Mesenchymal stem cell (in vitro differentiated cells and primary cell): ENCODE data around the gene C2.

Experiments used
- DNase-seq: peaks from one replicate; pipeline ENCODE4 v3.0.0-alpha.2; 2013
- H2AFZ ChIP-seq: one replicate; pipeline ENCODE4 v1.6.1; 2013; ENCODE audit warnings: low read depth, mild to moderate bottlenecking, control low read depth, inconsistent platforms, low read length, moderate library complexity
- H2AK5ac ChIP-seq: 2 replicates; pipeline ENCODE4 v1.6.1; 2013; ENCODE audit warnings: low read length, moderate library complexity, mild to moderate bottlenecking, inconsistent platforms; ENCODE audit not compliant: severe bottlenecking
- H2BK120ac ChIP-seq: one replicate; pipeline ENCODE4 v1.6.1; 2013; ENCODE audit warnings: low read depth, mild to moderate bottlenecking, inconsistent platforms, low read length, moderate library complexity
- H2BK12ac ChIP-seq, 2 experiments: one replicate each; pipeline ENCODE4 v1.6.1; 2013; ENCODE audit warnings: inconsistent platforms in 2 of 2, low read length in 2 of 2, mild to moderate bottlenecking in 2 of 2, moderate library complexity in 2 of 2, control low read depth in 1 of 2
- H2BK15ac ChIP-seq: one replicate; pipeline ENCODE4 v1.6.1; 2013; ENCODE audit warnings: mild to moderate bottlenecking, low read depth, inconsistent platforms; ENCODE audit not compliant: poor library complexity, severe bottlenecking
- H2BK5ac ChIP-seq: 2 replicates; pipeline ENCODE4 v1.6.1; 2013; ENCODE audit warnings: low read depth, mild to moderate bottlenecking, low read length, control low read depth, inconsistent platforms; ENCODE audit not compliant: poor library complexity, severe bottlenecking
- H3K14ac ChIP-seq, 2 experiments: one replicate each; pipeline ENCODE4 v1.6.1; 2013; ENCODE audit warnings: inconsistent platforms in 2 of 2, low read length in 2 of 2, control low read depth in 1 of 2, mild to moderate bottlenecking in 1 of 2, moderate library complexity in 1 of 2
- H3K18ac ChIP-seq, 2 experiments: one replicate each; pipeline ENCODE4 v1.6.1; 2013; ENCODE audit warnings: inconsistent platforms in 2 of 2, low read length in 2 of 2, control low read depth in 1 of 2, low read depth in 1 of 2, mild to moderate bottlenecking in 1 of 2
- H3K23ac ChIP-seq, 2 experiments: one replicate each; pipeline ENCODE4 v1.6.1; 2013; ENCODE audit warnings: inconsistent platforms in 2 of 2, low read length in 2 of 2, mild to moderate bottlenecking in 2 of 2, moderate library complexity in 2 of 2, control low read depth in 1 of 2
- H3K27ac ChIP-seq: 2 replicates; pipeline ENCODE4 v1.5.1; 2013; ENCODE audit warnings: mild to moderate bottlenecking, moderate library complexity, low read length, control low read depth, inconsistent platforms; ENCODE audit not compliant: poor library complexity, severe bottlenecking
- H3K27me3 ChIP-seq, 2 experiments: 2 replicates each; pipeline versions ENCODE4 v1.6.1 to v1.7.0; 2013; ENCODE audit warnings: low read length in 2 of 2, mild to moderate bottlenecking in 2 of 2, moderate library complexity in 2 of 2, control low read depth in 1 of 2, inconsistent platforms in 1 of 2; ENCODE audit not compliant: control insufficient read depth in 1 of 2, insufficient read depth in 1 of 2
- H3K36me3 ChIP-seq, 2 experiments: 2 replicates each; pipeline versions ENCODE4 v1.6.1 to v1.7.0; 2013; ENCODE audit warnings: low read length in 2 of 2, control low read depth in 1 of 2, inconsistent platforms in 1 of 2, low read depth in 1 of 2, mild to moderate bottlenecking in 1 of 2; ENCODE audit not compliant: insufficient read depth in 2 of 2, control insufficient read depth in 1 of 2
- H3K4ac ChIP-seq, 2 experiments: one replicate each; pipeline ENCODE4 v1.6.1; 2013; ENCODE audit warnings: inconsistent platforms in 2 of 2, low read length in 2 of 2, mild to moderate bottlenecking in 2 of 2, moderate library complexity in 2 of 2, control low read depth in 1 of 2, low read depth in 1 of 2
- H3K4me1 ChIP-seq: 2 replicates; pipeline ENCODE4 v1.6.1; 2013; ENCODE audit warnings: low read depth, low read length, control low read depth; ENCODE audit not compliant: control insufficient read depth, insufficient read depth
- H3K4me2 ChIP-seq: 2 replicates; pipeline ENCODE4 v1.6.1; 2013; ENCODE audit warnings: low read length, mild to moderate bottlenecking, inconsistent platforms; ENCODE audit not compliant: poor library complexity, severe bottlenecking
- H3K4me3 ChIP-seq, 2 experiments: 2 replicates each; pipeline versions ENCODE4 v1.5.1 to v1.7.0; 2013; ENCODE audit warnings: low read length in 2 of 2, mild to moderate bottlenecking in 2 of 2, control low read depth in 1 of 2, low read depth in 1 of 2; ENCODE audit not compliant: insufficient read depth in 1 of 2
- H3K79me1 ChIP-seq: replicated peaks from 2 replicates; pipeline ENCODE4 v1.6.1; 2013; ENCODE audit warnings: mild to moderate bottlenecking, control low read depth, low read length, inconsistent platforms; ENCODE audit not compliant: poor library complexity, severe bottlenecking
- H3K9ac ChIP-seq: 2 replicates; pipeline ENCODE4 v1.7.0; 2013; ENCODE audit warnings: mild to moderate bottlenecking, low read length, moderate library complexity
- H3K9me3 ChIP-seq: 2 replicates; pipeline ENCODE4 v1.7.0; 2013; ENCODE audit warnings: mild to moderate bottlenecking, low read length; ENCODE audit not compliant: control insufficient read depth
- H4K8ac ChIP-seq: one replicate; pipeline ENCODE4 v1.6.1; 2013; ENCODE audit warnings: inconsistent platforms, mild to moderate bottlenecking, low read length, moderate library complexity
- H4K91ac ChIP-seq: one replicate; pipeline ENCODE4 v1.6.1; 2013; ENCODE audit warnings: mild to moderate bottlenecking, low read length, inconsistent platforms
- WGBS: methylation state at CpG from one replicate; pipeline ENCODE4 v1.1.7; 2013; ENCODE audit warnings: mixed read lengths; 5-methylcytosine and 5-hydroxymethylcytosine counted together

Gene C2

DNA sequence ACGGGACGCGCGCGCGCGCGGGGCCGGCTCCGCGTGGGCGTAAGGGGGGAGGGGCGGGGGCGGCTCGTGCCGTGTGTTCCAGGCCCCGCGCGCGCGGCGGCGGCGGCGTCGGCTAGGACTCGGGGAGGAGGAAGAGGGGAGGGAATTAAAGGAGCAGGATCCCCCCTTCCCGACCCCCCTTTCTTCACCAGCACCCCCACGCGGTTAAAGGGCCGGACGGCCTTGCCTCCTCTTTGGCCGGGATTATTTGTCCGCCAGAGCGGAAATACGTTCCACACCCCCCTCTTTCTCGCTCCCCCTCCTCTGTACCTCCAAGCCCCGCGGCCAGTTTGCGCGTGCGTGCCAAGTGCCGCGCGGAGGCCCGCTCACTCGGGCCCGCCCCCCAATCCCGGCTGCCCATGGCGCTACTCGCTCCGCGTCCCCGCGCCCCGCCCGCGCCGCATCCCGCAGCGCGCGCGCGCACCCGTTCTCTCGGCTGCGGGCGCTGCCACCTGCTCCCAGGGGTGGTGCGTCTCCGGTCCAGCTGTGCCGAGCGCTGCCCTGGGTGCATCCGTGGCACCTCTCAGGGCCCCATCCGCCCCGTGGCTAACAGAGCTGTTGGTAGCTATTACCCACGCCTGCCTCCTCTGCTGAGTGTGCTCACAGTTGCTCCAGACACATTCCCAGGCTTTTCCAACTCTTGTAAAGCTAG, 25.4 kb upstream of the C2 start, which contains the start of gene ZBTB12:
Gene ZBTB12 (minus strand): TSS at position 134 of the 691 bp plus-strand sequence. CDS start 781 bp downstream, outside the sequence.
- Histone ChIP-seq H2AK5ac (no peak within 1 kb of the TSS), H3K9me3 (no peaks in the 10 kb centered on the region), H3K4me3 (peak within 1 kb of the TSS; percentile 64 to 85), H3K27me3 (peaks cover 0 to 15% of the 10 kb centered on the region in 2 experiments), H3K14ac (peak within 1 kb of the TSS in 1 of 2 experiments; percentile 97), H4K8ac (peak within 1 kb of the TSS; percentile 90), H3K18ac (peak within 1 kb of the TSS; percentile 60 to 96), H3K4me2 (peak within 1 kb of the TSS; percentile 77), H2BK12ac (peak within 1 kb of the TSS; percentile 61), H2BK15ac (peak within 1 kb of the TSS; percentile 41), H3K9ac (peak within 1 kb of the TSS; percentile 88), H2BK120ac (peak within 1 kb of the TSS; percentile 90), H3K27ac (peak within 1 kb of the TSS; percentile 68), H4K91ac (peak within 1 kb of the TSS; percentile 85), H3K23ac (no peak within 1 kb of the TSS), H3K79me1 (peaks cover 10% of the 10 kb centered on the region), H3K36me3 (peaks cover 0 to 13% of the 10 kb centered on the region in 2 experiments), H2BK5ac (peak within 1 kb of the TSS; percentile 24), H2AFZ (peak within 1 kb of the TSS; percentile 95), H3K4me1 (peaks cover 19% of the 10 kb centered on the region), H3K4ac (peak within 1 kb of the TSS; percentile 24 to 32)
- under 1% methylated on average over 45 of the region's 77 CpGs for WGBS
- DNase-seq = peak; percentile 98

DNA sequence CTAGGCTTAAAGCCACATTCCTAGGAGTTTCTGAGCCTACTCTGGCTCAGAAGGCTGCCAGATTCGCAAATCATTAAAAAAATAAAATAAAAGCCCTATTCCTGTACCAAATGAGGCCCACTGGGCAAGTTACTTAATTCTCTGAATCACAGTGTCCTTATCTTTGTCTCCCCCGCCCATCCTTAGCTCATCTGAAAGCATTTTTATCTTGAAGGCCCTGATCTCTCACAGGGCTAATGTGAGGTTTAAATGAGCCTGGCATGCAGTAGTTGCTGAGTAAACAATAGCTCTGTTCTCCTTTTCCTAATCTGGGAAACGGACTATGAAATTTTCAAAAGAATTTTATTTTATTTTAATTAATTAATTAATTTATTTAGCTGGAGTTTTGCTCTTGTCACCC, 23.6 kb upstream of the C2 start:
- no peak overlapping the region for H3K4me2 ChIP-seq
- H2AFZ ChIP-seq = no peak overlapping the region
- no peaks in the 10 kb centered on the region for H3K9me3 ChIP-seq
- peak; percentile 24 for DNase-seq
- no peak overlapping the region for H2AK5ac ChIP-seq
- H3K4ac ChIP-seq = no peak overlapping the region
- H2BK15ac ChIP-seq = no peak overlapping the region
- H3K14ac ChIP-seq = no peak overlapping the region
- no peak overlapping the region for H2BK12ac ChIP-seq
- H3K27ac ChIP-seq = no peak overlapping the region
- no peak overlapping the region for H4K91ac ChIP-seq
- peaks cover 0 to 13% of the 10 kb centered on the region in 2 experiments for H3K36me3 ChIP-seq
- H3K79me1 ChIP-seq = peaks cover 2% of the 10 kb centered on the region
- H3K23ac ChIP-seq = no peak overlapping the region
- peaks cover 17% of the 10 kb centered on the region for H3K4me1 ChIP-seq
- H3K18ac ChIP-seq = no peak overlapping the region
- peaks cover 0 to 15% of the 10 kb centered on the region in 2 experiments for H3K27me3 ChIP-seq
- no peak overlapping the region for H4K8ac ChIP-seq
- H2BK5ac ChIP-seq = no peak overlapping the region
- WGBS = 70% methylated on average over 2 of the region's 3 CpGs
- H3K9ac ChIP-seq = no peak overlapping the region
- no peak overlapping the region for H2BK120ac ChIP-seq
- no peak overlapping the region for H3K4me3 ChIP-seq

DNA sequence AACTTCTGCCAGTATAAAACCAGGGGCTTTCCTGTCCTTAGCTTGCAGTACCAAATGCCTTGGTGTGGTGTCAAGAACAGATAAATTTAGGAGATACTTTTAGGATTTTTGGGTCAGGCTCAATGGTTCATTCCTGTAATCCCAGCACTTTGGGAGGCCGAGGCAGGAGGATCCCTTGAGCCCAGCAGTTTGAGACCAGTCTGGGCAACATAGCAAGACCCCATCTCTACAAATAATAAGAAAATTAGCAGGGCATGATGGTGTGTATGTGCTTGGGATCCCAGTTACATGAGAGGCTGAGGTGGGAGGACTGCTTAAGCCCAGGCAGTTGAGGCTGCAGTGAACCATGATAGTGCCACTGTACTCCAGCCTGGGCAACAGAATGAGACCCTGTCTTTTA, 22.5 kb upstream of the C2 start:
- no peaks in the 10 kb centered on the region for H3K79me1 ChIP-seq
- no peak overlapping the region for H3K4me3 ChIP-seq
- no peak overlapping the region for H2BK15ac ChIP-seq
- H2AK5ac ChIP-seq = no peak overlapping the region
- no peak overlapping the region for H3K4ac ChIP-seq
- no peak overlapping the region for H2BK5ac ChIP-seq
- no peaks in the 10 kb centered on the region for H3K9me3 ChIP-seq
- H3K27ac ChIP-seq = no peak overlapping the region
- peaks cover 0 to 15% of the 10 kb centered on the region in 2 experiments for H3K27me3 ChIP-seq
- H3K14ac ChIP-seq = no peak overlapping the region
- H3K9ac ChIP-seq = no peak overlapping the region
- H2AFZ ChIP-seq = no peak overlapping the region
- H2BK120ac ChIP-seq = no peak overlapping the region
- peak overlapping the region in 1 of 2 experiments; percentile 31 for H3K23ac ChIP-seq
- no peak for DNase-seq
- no peak overlapping the region for H4K91ac ChIP-seq
- no peak overlapping the region for H3K4me2 ChIP-seq
- no peak overlapping the region for H3K18ac ChIP-seq
- peaks cover 14% of the 10 kb centered on the region for H3K4me1 ChIP-seq
- 67% methylated on average over 1 of the region's 1 CpG for WGBS
- no peak overlapping the region for H4K8ac ChIP-seq
- H3K36me3 ChIP-seq = peaks cover 0 to 9% of the 10 kb centered on the region in 2 experiments
- no peak overlapping the region for H2BK12ac ChIP-seq

DNA sequence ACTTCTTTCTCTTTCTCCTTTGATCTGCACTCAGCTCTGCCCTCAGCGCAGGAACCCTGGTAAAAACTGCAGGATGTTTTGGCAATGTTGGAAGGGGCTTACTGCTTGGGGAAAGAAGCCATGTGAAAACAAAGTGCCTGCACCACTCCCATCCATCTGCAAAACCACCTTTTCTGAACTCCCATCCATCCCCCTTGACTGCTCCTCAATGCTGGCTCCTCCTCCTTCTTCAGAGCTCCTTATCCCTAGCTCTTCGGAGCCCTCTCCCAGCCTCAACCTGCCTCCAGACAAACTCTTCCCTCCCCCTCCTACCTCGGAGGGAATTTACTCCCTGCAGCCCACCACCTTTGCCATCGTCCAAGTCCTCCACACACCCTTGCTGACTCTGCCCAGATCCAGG, 21.4 kb upstream of the C2 start:
- H3K14ac ChIP-seq = peak overlapping the region in 1 of 2 experiments; percentile 7
- peak overlapping the region in 1 of 2 experiments; percentile 37 for H2BK12ac ChIP-seq
- H3K18ac ChIP-seq = no peak overlapping the region
- no peak overlapping the region for H2AFZ ChIP-seq
- no peak overlapping the region for H2AK5ac ChIP-seq
- 30% methylated on average over 4 of the region's 4 CpGs for WGBS
- peaks cover 7% of the 10 kb centered on the region for H3K4me1 ChIP-seq
- H3K36me3 ChIP-seq = no peaks in the 10 kb centered on the region
- no peak overlapping the region for H3K4me3 ChIP-seq
- H3K27ac ChIP-seq = no peak overlapping the region
- H2BK5ac ChIP-seq = no peak overlapping the region
- H3K4ac ChIP-seq = peak overlapping the region in 1 of 2 experiments; percentile 73
- H3K23ac ChIP-seq = no peak overlapping the region
- H4K8ac ChIP-seq = no peak overlapping the region
- H2BK15ac ChIP-seq = no peak overlapping the region
- no peaks in the 10 kb centered on the region for H3K9me3 ChIP-seq
- peaks cover 0 to 15% of the 10 kb centered on the region in 2 experiments for H3K27me3 ChIP-seq
- no peak overlapping the region for H2BK120ac ChIP-seq
- H3K79me1 ChIP-seq = no peaks in the 10 kb centered on the region
- H3K9ac ChIP-seq = peak overlapping the region; percentile 69
- no peak for DNase-seq
- no peak overlapping the region for H4K91ac ChIP-seq
- no peak overlapping the region for H3K4me2 ChIP-seq
